ENCODE results near the gene CMTR1.

The CMTR1 gene

GRCh38 chr6:37477656-37478435 lies 44.8 kb downstream of the CMTR1 start:
- DNase-seq (ENCODE audit: low read depth), result no peak

GRCh38 chr6:37478827-37479226 lies 45.8 kb downstream of the CMTR1 start:
- DNase-seq (ENCODE audit: low read depth), result no peak

GRCh38 chr6:37479266-37479854 lies 46.3 kb downstream of the CMTR1 start:
- no peak for DNase-seq (ENCODE audit: low read depth)

GRCh38 chr6:37480118-37480736 lies 47.2 kb downstream of the CMTR1 start:
- DNase-seq (ENCODE audit: low read depth), result no peak

- DNase-seq (ENCODE audit: low read depth), result no peak
Observed at GRCh38 chr6:37480951-37481534, 48.0 kb downstream of the CMTR1 start.

GRCh38 chr6:37481711-37482605 lies 48.9 kb downstream of the CMTR1 start:
- no peak for DNase-seq (ENCODE audit: low read depth)

- DNase-seq (ENCODE audit: low read depth), result no peak
Observed at GRCh38 chr6:37482606-37483251, 49.7 kb downstream of the CMTR1 start.

- no peak for DNase-seq (ENCODE audit: low read depth)
Observed at GRCh38 chr6:37483252-37483901, 50.4 kb downstream of the CMTR1 start.

GRCh38 chr6:37483917-37484785 lies 51.1 kb downstream of the CMTR1 start:
- DNase-seq (ENCODE audit: low read depth), result peak; percentile 66

- DNase-seq (ENCODE audit: low read depth), result no peak
Observed at GRCh38 chr6:37484786-37485170, 51.8 kb downstream of the CMTR1 start.

GRCh38 chr6:37485291-37485702 lies 52.3 kb downstream of the CMTR1 start:
- DNase-seq (ENCODE audit: low read depth), result no peak

GRCh38 chr6:37486121-37486839 lies 53.3 kb downstream of the CMTR1 start:
- DNase-seq (ENCODE audit: low read depth), result no peak

GRCh38 chr6:37487591-37488380 lies 54.8 kb downstream of the CMTR1 start:
- DNase-seq (ENCODE audit: low read depth), result no peak

- no peak for DNase-seq (ENCODE audit: low read depth)
Observed at GRCh38 chr6:37488476-37488875, 55.5 kb downstream of the CMTR1 start.

GRCh38 chr6:37489697-37490336 lies 56.8 kb downstream of the CMTR1 start:
- DNase-seq (ENCODE audit: low read depth), result no peak

GRCh38 chr6:37490536-37491170 lies 57.6 kb downstream of the CMTR1 start:
- no peak for DNase-seq (ENCODE audit: low read depth)

GRCh38 chr6:37491171-37491829 lies 58.3 kb downstream of the CMTR1 start:
- no peak for DNase-seq (ENCODE audit: low read depth)
